HCT116 (cell line): ENCODE data around the gene OPHN1. TPM values are rescaled to one million over a fixed set of nuclear protein-coding genes. Genes with fewer than 3 reads are reported as not detected.

Experiments used
- ATAC-seq: fragments of 200-7000 bp; cut with Tn5 transposase; 2 replicates; pipeline ENCODE4 v1.9.1; 2020; ENCODE audit warnings: mild to moderate bottlenecking, moderate library complexity
- BruUV-seq: library from RNA; stranded (reverse); fragments of 400-500 nt; replicated peaks from 2 replicates; lab custom pipeline; 2021; lab: Mats Ljungman, UMichigan
- CTCF ChIA-PET: fragments of 300-600 bp; sonication (Branson Sonifier 250); formaldehyde crosslinking; loops from one replicate; lab custom pipeline; 2021; ENCODE audit warnings: antibody characterized with exemption; lab: Charles Lee
- POLR2A ChIA-PET: fragments of 300-600, 350-600 bp; sonication (Branson Sonifier 250); formaldehyde crosslinking; loops from one replicate; lab custom pipeline; 2021; ENCODE audit warnings: antibody characterized with exemption; lab: Charles Lee
- RAD21 ChIA-PET, 2 experiments: fragments of 300-600 bp; sonication (Branson Sonifier 250); formaldehyde crosslinking; loops; one replicate each; lab custom pipeline; 2023; ENCODE audit warnings: low total read pairs in 2 of 2; ENCODE audit not compliant: uncharacterized antibody in 2 of 2, unreplicated experiment in 2 of 2, low non-redundant PET in 1 of 2; lab: Charles Lee
- DNase-seq: peaks from one replicate; pipeline ENCODE4 v3.0.0-alpha.2; 2010; ENCODE audit warnings: low read depth, low spot score
- H2AFZ ChIP-seq: fragments of 200-600 bp; shearing (Covaris generic), sonication (generic); 2 replicates; pipeline ENCODE4 v1.6.1; 2017; ENCODE audit warnings: low read depth, mixed run types, mixed read lengths, antibody characterized with exemption, low read length; ENCODE audit not compliant: poor library complexity, severe bottlenecking
- H3K27ac ChIP-seq: 2 replicates; pipeline ENCODE4 v1.5.1; 2012; ENCODE audit warnings: low read depth, low read length
- H3K27me3 ChIP-seq: fragments of 200-600 bp; sonication (generic); 2 replicates; pipeline ENCODE4 v1.6.1; 2016; ENCODE audit warnings: mixed run types, low read length, mixed read lengths; ENCODE audit not compliant: insufficient read depth
- H3K36me3 ChIP-seq, 2 experiments: fragments of 200-500 bp in 1 of 2; fragments of 200-600 bp in 1 of 2; sonication (Bioruptor generic) in 1 of 2; sonication (generic) in 1 of 2; 2 replicates each; pipeline versions ENCODE4 v1.5.1 to v1.6.1; 2014 to 2016; ENCODE audit warnings: low read length in 2 of 2, inconsistent platforms in 1 of 2, mixed read lengths in 1 of 2, mixed run types in 1 of 2; ENCODE audit not compliant: insufficient read depth in 2 of 2, control insufficient read depth in 1 of 2
- H3K4me1 ChIP-seq, 2 experiments: fragments of 200-600 bp in 1 of 2; sonication (generic) in 1 of 2; 2 replicates each; pipeline versions ENCODE4 v1.5.1 to v1.6.1; 2012 to 2017; ENCODE audit warnings: low read length in 2 of 2, inconsistent platforms in 1 of 2, mild to moderate bottlenecking in 1 of 2, mixed read lengths in 1 of 2, mixed run types in 1 of 2, moderate library complexity in 1 of 2; ENCODE audit not compliant: insufficient read depth in 2 of 2, control insufficient read depth in 1 of 2
- H3K4me2 ChIP-seq: fragments of 200-600 bp; sonication (generic); 2 replicates; pipeline ENCODE4 v1.6.1; 2017; ENCODE audit warnings: mixed run types, low read length, mixed read lengths
- H3K4me3 ChIP-seq, 2 experiments: fragments of 200-600 bp in 1 of 2; sonication (generic) in 1 of 2; replicated peaks in 1 of 2; 2 replicates each; pipeline ENCODE4 v1.5.1; 2011 to 2016; ENCODE audit warnings: low read length in 2 of 2, control low read depth in 1 of 2, low read depth in 1 of 2, mild to moderate bottlenecking in 1 of 2, mixed read lengths in 1 of 2, mixed run types in 1 of 2
- H3K79me2 ChIP-seq: fragments of 200-600 bp; sonication (generic); 2 replicates; pipeline ENCODE4 v1.6.1; 2017; ENCODE audit warnings: mild to moderate bottlenecking, mixed run types, low read length, moderate library complexity, mixed read lengths; ENCODE audit not compliant: insufficient read depth
- H3K9ac ChIP-seq: fragments of 200-600 bp; sonication (generic); 2 replicates; pipeline ENCODE4 v1.6.1; 2016; ENCODE audit warnings: low read length, mixed read lengths
- H3K9me2 ChIP-seq: fragments of 200-600 bp; sonication (generic), shearing (Covaris generic); 2 replicates; pipeline ENCODE4 v1.6.1; 2017; ENCODE audit warnings: mixed run types, mild to moderate bottlenecking, moderate library complexity; ENCODE audit not compliant: insufficient read depth
- H3K9me3 ChIP-seq, 2 experiments: fragments of 200-500 bp in 1 of 2; fragments of 200-600 bp in 1 of 2; sonication (Bioruptor generic) in 1 of 2; sonication (generic) in 1 of 2; 2 replicates each; pipeline ENCODE4 v1.6.1; 2014 to 2017; ENCODE audit warnings: low read length in 2 of 2, mixed read lengths in 2 of 2, inconsistent platforms in 1 of 2, low read depth in 1 of 2, mild to moderate bottlenecking in 1 of 2, mixed run types in 1 of 2, moderate library complexity in 1 of 2; ENCODE audit not compliant: control insufficient read depth in 1 of 2, insufficient read depth in 1 of 2
- H4K20me1 ChIP-seq: fragments of 200-600 bp; sonication (generic), shearing (Covaris generic); 2 replicates; pipeline ENCODE4 v1.6.1; 2017; ENCODE audit warnings: mixed run types, mild to moderate bottlenecking, moderate library complexity; ENCODE audit not compliant: insufficient read depth
- CEBPB ChIP-seq: IDR thresholded peaks from 2 replicates; pipeline ENCODE4 v1.6.1; 2012; ENCODE audit warnings: low read depth
- EGR1 ChIP-seq: IDR thresholded peaks from 2 replicates; pipeline ENCODE4 v1.6.1; 2012; ENCODE audit warnings: low read depth
- EZH2 ChIP-seq: fragments of 200-600 bp; sonication (generic); IDR thresholded peaks from 2 replicates; pipeline ENCODE4 v1.6.1; 2017; ENCODE audit warnings: antibody characterized with exemption, mixed run types
- EZH2phosphoT487 ChIP-seq: fragments of 200-600 bp; IDR thresholded peaks from 2 replicates; pipeline ENCODE4 v1.6.1; 2018; ENCODE audit warnings: antibody characterized with exemption, borderline replicate concordance
- FOSL1 ChIP-seq: IDR thresholded peaks from 2 replicates; pipeline ENCODE4 v1.6.1; 2012; ENCODE audit warnings: low read depth
- JUND ChIP-seq: IDR thresholded peaks from 2 replicates; pipeline ENCODE4 v1.6.1; 2012
- POLR2AphosphoS5 ChIP-seq: IDR thresholded peaks from 2 replicates; pipeline ENCODE4 v1.6.1; 2011; ENCODE audit warnings: mild to moderate bottlenecking, low read depth, low read length, moderate library complexity
- RAD21 ChIP-seq: IDR thresholded peaks from 2 replicates; pipeline ENCODE4 v1.6.1; 2012; ENCODE audit warnings: low read depth, mild to moderate bottlenecking
- SRF ChIP-seq: IDR thresholded peaks from 2 replicates; pipeline ENCODE4 v1.6.1; 2012; ENCODE audit warnings: low read depth
- ZFX ChIP-seq: fragments of 450-650 bp; IDR thresholded peaks from 2 replicates; pipeline ENCODE4 v1.6.1; 2017
- intact Hi-C: fragments of 100-400 bp; cut with micrococcal nuclease; formaldehyde crosslinking; loops from 2 replicates; pipeline ENCODE4 v1.10.0; 2022
- total RNA-seq: library from RNA; stranded (reverse); gene quantifications from one replicate; pipeline ENCODE4 v1.2.1, GENCODE V29; 2021; ENCODE audit not compliant: unreplicated experiment
- TF ChIP-seq, protein P1 (sequence below), 3 experiments: fragments of 200-600 bp in 1 of 3; sonication (generic) in 1 of 3; IDR thresholded peaks in 2 of 3; conservative IDR thresholded peaks in 1 of 3; 2 replicates each; pipeline ENCODE4 v1.5.1; 2012 to 2017; ENCODE audit warnings: low read depth in 2 of 3, low read length in 2 of 3, antibody characterized with exemption in 1 of 3, borderline replicate concordance in 1 of 3, control low read depth in 1 of 3, mild to moderate bottlenecking in 1 of 3, mixed read lengths in 1 of 3, mixed run types in 1 of 3, moderate library complexity in 1 of 3; ENCODE audit not compliant: insufficient read depth in 1 of 3
- TF ChIP-seq, protein P2 (sequence below): IDR thresholded peaks from 2 replicates; pipeline ENCODE4 v1.6.1; 2012; ENCODE audit warnings: low read depth

Gene OPHN1
- total RNA-seq, 1 experiment from 2014 or later, result 2.9 TPM

DNA sequence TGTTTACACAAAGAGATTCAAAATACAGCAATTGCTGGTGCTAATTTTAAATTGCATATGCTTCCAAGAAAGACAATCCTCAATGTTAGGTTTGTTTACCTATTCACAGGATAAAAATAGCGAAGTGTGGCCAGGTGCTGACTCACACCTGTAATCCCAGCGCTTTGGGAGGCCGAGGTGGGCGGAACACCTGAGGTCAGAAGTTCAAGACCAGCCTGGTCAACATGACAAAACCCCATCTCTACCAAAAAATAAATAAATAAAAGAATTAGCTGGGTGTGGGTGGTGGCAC is 77.7 kb downstream of the OPHN1 start:
- Histone ChIP-seq H3K4me2 (peak overlapping the region; percentile 60), H3K9me3 (no peaks in the 10 kb centered on the region), H3K9me2 (no peaks in the 10 kb centered on the region), H3K4me1 (peaks cover 16 to 18% of the 10 kb centered on the region in 2 experiments), H3K27me3 (no peaks in the 10 kb centered on the region), H2AFZ (no peak overlapping the region), H3K9ac (no peak overlapping the region), H3K27ac (peak overlapping the region; percentile 43; the same call in 1 of the 2 replicates), H3K36me3 (no peaks in the 10 kb centered on the region), H3K4me3 (0 out of 4 replicates have a peak overlapping the region, but pooled peaks of 1 of the 2 experiments have one; percentile 6), H4K20me1 (no peaks in the 10 kb centered on the region), H3K79me2 (no peaks in the 10 kb centered on the region)
- no TSS peak for BruUV-seq
- ChIA-PET CTCF (no interaction called here), POLR2A (no interaction called here), RAD21 (no interaction called here)
- TF ChIP-seq, protein P1, sequence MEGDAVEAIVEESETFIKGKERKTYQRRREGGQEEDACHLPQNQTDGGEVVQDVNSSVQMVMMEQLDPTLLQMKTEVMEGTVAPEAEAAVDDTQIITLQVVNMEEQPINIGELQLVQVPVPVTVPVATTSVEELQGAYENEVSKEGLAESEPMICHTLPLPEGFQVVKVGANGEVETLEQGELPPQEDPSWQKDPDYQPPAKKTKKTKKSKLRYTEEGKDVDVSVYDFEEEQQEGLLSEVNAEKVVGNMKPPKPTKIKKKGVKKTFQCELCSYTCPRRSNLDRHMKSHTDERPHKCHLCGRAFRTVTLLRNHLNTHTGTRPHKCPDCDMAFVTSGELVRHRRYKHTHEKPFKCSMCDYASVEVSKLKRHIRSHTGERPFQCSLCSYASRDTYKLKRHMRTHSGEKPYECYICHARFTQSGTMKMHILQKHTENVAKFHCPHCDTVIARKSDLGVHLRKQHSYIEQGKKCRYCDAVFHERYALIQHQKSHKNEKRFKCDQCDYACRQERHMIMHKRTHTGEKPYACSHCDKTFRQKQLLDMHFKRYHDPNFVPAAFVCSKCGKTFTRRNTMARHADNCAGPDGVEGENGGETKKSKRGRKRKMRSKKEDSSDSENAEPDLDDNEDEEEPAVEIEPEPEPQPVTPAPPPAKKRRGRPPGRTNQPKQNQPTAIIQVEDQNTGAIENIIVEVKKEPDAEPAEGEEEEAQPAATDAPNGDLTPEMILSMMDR (IDR thresholded peaks at IDR 0.05 in 2 of 3, conservative IDR thresholded peaks at IDR 0.05 in 1 of 3; ENCODE audit: borderline replicate concordance in 1 of 3, insufficient read depth in 1 of 3, low read depth in 2 of 3, low read length in 2 of 3), result no peak
- TF ChIP-seq, protein P2, sequence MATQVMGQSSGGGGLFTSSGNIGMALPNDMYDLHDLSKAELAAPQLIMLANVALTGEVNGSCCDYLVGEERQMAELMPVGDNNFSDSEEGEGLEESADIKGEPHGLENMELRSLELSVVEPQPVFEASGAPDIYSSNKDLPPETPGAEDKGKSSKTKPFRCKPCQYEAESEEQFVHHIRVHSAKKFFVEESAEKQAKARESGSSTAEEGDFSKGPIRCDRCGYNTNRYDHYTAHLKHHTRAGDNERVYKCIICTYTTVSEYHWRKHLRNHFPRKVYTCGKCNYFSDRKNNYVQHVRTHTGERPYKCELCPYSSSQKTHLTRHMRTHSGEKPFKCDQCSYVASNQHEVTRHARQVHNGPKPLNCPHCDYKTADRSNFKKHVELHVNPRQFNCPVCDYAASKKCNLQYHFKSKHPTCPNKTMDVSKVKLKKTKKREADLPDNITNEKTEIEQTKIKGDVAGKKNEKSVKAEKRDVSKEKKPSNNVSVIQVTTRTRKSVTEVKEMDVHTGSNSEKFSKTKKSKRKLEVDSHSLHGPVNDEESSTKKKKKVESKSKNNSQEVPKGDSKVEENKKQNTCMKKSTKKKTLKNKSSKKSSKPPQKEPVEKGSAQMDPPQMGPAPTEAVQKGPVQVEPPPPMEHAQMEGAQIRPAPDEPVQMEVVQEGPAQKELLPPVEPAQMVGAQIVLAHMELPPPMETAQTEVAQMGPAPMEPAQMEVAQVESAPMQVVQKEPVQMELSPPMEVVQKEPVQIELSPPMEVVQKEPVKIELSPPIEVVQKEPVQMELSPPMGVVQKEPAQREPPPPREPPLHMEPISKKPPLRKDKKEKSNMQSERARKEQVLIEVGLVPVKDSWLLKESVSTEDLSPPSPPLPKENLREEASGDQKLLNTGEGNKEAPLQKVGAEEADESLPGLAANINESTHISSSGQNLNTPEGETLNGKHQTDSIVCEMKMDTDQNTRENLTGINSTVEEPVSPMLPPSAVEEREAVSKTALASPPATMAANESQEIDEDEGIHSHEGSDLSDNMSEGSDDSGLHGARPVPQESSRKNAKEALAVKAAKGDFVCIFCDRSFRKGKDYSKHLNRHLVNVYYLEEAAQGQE, result no peak
- TF ChIP-seq SRF, result no peak
- TF ChIP-seq RAD21, result no peak
- no peak for TF ChIP-seq CEBPB
- TF ChIP-seq FOSL1, result peak; percentile 40
- 0 out of 2 replicates have a peak, but pooled peaks have one; percentile 18 for TF ChIP-seq JUND
- no peak for TF ChIP-seq POLR2AphosphoS5
- no peak for TF ChIP-seq EZH2
- TF ChIP-seq EZH2phosphoT487, result no peak
- peak; percentile 52 for TF ChIP-seq EGR1
- no peak for TF ChIP-seq ZFX
- DNase-seq (no peak), ATAC-seq (peak; percentile 49; the same call in 1 of the 2 replicates)
- intact Hi-C loops, result no loop called here
